Mucosa of descending colon (tissue), 3 donors: Measurements from ENCODE around the gene DNAJA2. TPM values are rescaled to one million over a fixed set of nuclear protein-coding genes. Genes with fewer than 3 reads are reported as not detected.
"Not testable (repeated sequence)": the region's sequence is repeated elsewhere in the genome, so short reads cannot be mapped to it uniquely, and the experiment has no call there.

Experiments
- ATAC-seq: fragments of 200-7000 bp; cut with Tn5 transposase; one replicate; pipeline ENCODE4 v1.9.1; 2020; ENCODE audit warnings: mild to moderate bottlenecking, moderate library complexity
- DNase-seq, 3 donors: peaks; one replicate each; pipeline ENCODE4 v3.0.0-alpha.2; 2020
- H3K36me3 ChIP-seq: fragments of 200-600 bp; one replicate; pipeline ENCODE4 v1.8.0; 2021; ENCODE audit warnings: low read depth, mild to moderate bottlenecking
- H3K4me1 ChIP-seq: fragments of 200-600 bp; one replicate; pipeline ENCODE4 v1.8.0; 2021; ENCODE audit warnings: low read depth, mild to moderate bottlenecking
- H3K4me3 ChIP-seq: fragments of 200-600 bp; one replicate; pipeline ENCODE4 v1.8.0; 2021; ENCODE audit warnings: mild to moderate bottlenecking
- H3K9me3 ChIP-seq: fragments of 200-600 bp; one replicate; pipeline ENCODE4 v1.8.0; 2021; ENCODE audit warnings: mild to moderate bottlenecking
- intact Hi-C, 2 donors: fragments of 100-400 bp; cut with DNase I in 1 of 2; cut with micrococcal nuclease in 1 of 2; formaldehyde crosslinking; loops; one replicate each; pipeline versions ENCODE4 v1.11.0 to v1.11.1; 2022; cut with DNase I, micrococcal nuclease
- total RNA-seq, 3 donors: library from RNA; stranded (reverse); fragmentation: NEBNext Ultra II Directional in 2 of 3; extraction: Animal tissue kit (Norgen Biotek cat#: 25700) in 2 of 3; gene quantifications; one replicate each; pipeline versions ENCODE4 v1.2.1 to v1.2.4, GENCODE V29; 2021 to 2023
- TF ChIP-seq, protein P1 (sequence below): fragments of 200-600 bp; IDR thresholded peaks from one replicate; pipeline ENCODE4 v1.8.0; 2022; ENCODE audit warnings: antibody characterized with exemption, mild to moderate bottlenecking
- donor health status: DM: no; HTN: no; CAD: no; lungs with moderate emphysema.
- donor health status: DM: no; HTN: no; CAD: no.
- donor health status: DM: no; HTN: yes; CAD: no.

The DNAJA2 gene
- total RNA-seq, 3 donors from 2014 or later, result 55.5 to 74.7 (median 59.6) TPM

DNA sequence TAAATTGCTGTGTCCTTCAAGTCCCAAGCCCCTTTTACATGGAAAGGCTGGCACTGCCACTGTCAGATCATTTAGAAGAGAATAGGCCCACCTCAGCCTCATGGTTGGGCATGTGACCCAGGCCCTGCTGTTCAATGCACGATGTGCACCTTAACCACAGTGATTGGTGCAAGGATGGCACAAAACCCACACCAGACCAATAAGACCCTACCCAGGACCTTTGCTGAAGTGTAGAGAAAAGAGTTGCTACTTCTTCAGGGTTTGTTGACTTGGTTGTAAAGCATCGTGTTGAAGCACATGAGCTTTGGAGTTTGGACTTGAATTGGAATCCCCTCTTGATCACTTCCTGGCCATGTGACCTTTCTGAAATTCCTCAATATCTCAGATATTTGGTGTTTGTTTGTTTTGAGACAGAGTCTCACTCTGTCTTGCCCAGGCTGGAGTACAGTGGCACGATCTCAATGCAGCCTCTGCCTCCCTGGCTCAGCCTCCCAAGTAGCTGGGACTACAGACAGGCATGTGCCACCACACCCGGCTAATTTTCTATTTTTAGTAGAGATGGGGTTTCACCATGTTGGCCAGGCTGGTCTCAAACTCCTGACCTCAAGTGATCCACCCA is 24.8 kb downstream of the DNAJA2 start:
- Histone ChIP-seq H3K4me1 (no peaks in the 10 kb centered on the region), H3K4me3 (no peak overlapping the region), H3K36me3 (no peaks in the 10 kb centered on the region), H3K9me3 (no peaks in the 10 kb centered on the region)
- TF ChIP-seq, protein P1, sequence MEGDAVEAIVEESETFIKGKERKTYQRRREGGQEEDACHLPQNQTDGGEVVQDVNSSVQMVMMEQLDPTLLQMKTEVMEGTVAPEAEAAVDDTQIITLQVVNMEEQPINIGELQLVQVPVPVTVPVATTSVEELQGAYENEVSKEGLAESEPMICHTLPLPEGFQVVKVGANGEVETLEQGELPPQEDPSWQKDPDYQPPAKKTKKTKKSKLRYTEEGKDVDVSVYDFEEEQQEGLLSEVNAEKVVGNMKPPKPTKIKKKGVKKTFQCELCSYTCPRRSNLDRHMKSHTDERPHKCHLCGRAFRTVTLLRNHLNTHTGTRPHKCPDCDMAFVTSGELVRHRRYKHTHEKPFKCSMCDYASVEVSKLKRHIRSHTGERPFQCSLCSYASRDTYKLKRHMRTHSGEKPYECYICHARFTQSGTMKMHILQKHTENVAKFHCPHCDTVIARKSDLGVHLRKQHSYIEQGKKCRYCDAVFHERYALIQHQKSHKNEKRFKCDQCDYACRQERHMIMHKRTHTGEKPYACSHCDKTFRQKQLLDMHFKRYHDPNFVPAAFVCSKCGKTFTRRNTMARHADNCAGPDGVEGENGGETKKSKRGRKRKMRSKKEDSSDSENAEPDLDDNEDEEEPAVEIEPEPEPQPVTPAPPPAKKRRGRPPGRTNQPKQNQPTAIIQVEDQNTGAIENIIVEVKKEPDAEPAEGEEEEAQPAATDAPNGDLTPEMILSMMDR, result no peak
- ATAC-seq (no peak), DNase-seq (no peak)
- intact Hi-C loops, result no loop called here

DNA sequence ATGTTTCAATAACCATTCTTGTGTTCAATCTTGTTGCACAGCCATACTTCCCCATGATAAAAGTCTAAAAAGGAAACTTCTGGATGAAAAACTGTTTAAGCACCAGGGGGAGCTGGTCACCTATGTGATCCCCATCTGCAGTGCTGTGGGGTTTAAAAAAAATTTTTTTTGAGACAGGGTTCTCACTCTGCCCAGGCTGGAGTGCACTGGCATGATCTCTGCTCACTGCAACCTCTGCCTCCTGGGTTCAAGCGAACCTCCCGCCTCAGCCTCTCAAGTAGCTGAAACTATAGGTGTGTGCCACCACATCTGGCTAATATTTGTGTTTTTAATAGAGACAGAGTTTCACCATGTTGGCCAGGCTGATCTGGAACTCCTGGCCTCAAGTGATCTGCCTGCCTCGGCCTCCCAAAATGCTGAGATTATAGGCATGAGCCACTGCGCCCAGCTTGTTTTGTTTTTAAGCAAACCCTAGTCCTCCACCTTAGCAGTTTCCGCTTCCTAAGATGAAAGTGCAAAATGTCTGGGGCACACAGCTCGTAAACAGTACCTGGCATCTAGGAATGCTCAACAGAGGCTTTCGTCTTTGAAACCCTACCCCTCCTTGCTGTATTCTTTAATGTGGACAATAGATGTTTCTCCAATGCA is 25.4 kb downstream of the DNAJA2 start:
- intact Hi-C loops, result no loop called here

DNA sequence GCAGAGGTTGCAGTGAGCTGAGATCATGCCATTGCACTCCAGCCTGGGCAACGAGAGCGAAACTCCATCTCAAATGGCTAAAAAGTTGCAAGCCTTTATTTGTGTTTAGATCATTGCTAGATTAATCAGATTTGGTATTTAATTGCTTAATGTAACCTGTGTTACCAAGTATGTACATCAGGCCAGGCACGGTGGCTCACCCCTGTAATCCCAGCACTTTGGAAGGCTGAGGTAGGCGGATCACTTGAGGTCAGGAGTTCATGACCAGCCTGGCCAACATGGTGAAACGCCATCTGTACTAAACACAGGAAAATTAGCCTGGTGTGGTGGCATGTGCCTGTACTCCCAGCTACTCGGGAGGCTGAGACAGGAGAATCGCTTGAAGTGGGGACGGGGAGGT is 28.8 kb downstream of the DNAJA2 start:
- H3K4me1 ChIP-seq, H3K9me3 ChIP-seq, DNase-seq, intact Hi-C loops, ATAC-seq, H3K36me3 ChIP-seq, H3K4me3 ChIP-seq: not testable (repeated sequence)

More for the DNA sequence above, 25.4 kb downstream of the DNAJA2 start:
- H3K4me1 ChIP-seq, result no peaks in the 10 kb centered on the region
- TF ChIP-seq, protein P1, result no peak
- DNase-seq (peak in 1 of 3 donors; percentile 52), ATAC-seq (peak; percentile 65)
- no peak overlapping the region for H3K4me3 ChIP-seq
- H3K9me3 ChIP-seq, result no peaks in the 10 kb centered on the region
- no peaks in the 10 kb centered on the region for H3K36me3 ChIP-seq

DNA sequence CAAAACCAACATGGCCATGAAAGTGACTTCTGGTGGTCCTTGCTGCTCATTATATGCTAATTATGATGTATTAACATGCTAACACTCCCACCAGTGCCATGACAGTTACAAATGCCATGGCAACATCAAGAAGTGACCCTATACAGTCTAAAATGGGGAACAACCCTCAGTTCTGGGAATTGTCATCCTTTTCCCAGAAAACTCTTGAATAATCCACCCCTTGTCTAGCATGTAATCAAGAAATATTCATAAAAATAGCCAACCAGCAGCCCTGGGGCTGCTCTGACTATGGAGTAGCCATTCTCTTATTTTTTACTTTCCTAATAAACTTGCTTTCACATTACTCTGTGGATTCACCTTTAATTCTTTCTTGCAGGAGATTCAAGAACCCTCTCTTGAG is 35.9 kb downstream of the DNAJA2 start:
- Histone ChIP-seq H3K4me1 (no peaks in the 10 kb centered on the region), H3K4me3 (no peak overlapping the region), H3K36me3 (no peaks in the 10 kb centered on the region), H3K9me3 (no peaks in the 10 kb centered on the region)
- DNase-seq (no peak), ATAC-seq (no peak)
- TF ChIP-seq, protein P1, result no peak
- intact Hi-C loops, result no loop called here

DNA sequence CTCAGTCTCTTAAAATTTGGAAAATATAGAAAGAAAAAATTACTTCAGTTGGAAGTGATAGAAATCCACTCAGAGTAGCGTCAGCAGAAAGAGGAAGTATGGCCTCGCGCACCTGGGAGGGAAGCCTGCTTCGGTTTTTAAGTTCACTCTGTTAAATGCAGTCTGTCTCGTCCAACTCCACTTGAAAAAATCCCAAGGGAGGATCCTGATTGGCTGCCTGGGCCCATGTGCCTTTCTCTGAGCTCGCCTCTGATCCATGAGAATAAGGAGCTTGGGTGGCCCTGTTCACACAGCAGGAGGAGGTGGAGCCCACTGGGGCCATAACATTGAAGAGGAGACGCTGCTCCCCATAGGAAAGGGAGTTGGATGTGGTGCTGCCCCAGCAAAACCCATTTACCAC is 40.7 kb downstream of the DNAJA2 start:
- TF ChIP-seq, protein P1, result no peak
- Histone ChIP-seq H3K4me3 (no peak overlapping the region), H3K9me3 (no peaks in the 10 kb centered on the region), H3K36me3 (no peaks in the 10 kb centered on the region), H3K4me1 (no peaks in the 10 kb centered on the region)
- intact Hi-C loops, result no loop called here
- no peak for ATAC-seq
- no peak for DNase-seq

DNA sequence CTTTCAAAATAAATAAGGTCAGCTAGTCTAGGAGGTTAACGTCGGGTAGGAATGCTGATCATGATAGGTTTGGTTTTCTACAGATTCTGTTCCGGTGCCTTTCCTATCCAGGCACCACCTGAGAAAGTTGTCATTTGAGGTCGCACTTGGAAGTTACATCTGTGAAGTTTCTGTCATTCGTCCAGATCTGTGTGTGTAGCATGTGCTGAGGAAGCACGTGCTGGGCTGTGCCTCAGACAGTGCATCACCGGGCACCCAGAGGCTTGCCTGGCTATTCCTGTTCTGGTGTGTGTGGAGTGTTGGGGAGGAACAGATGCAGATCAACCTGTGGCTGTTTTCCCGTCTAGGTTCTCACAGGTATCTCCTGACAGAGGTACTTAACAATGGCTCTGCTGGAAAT is 42.6 kb downstream of the DNAJA2 start:
- DNase-seq (no peak), ATAC-seq (no peak)
- TF ChIP-seq, protein P1, result no peak
- intact Hi-C loops, result no loop called here
- Histone ChIP-seq H3K4me3 (no peak overlapping the region), H3K4me1 (no peaks in the 10 kb centered on the region), H3K9me3 (no peaks in the 10 kb centered on the region), H3K36me3 (no peaks in the 10 kb centered on the region)
